HG03066 (cell line): Measurements from ENCODE around the gene NCF4.

Experiments
- ATAC-seq: cut with Tn5 transposase; IDR thresholded peaks from one replicate; pipeline ENCODE4 v1.9.1; 2021; ENCODE audit warnings: low read depth; ENCODE audit not compliant: unreplicated experiment

The NCF4 gene

GRCh38 chr22:36863979-36864378 is 3.2 kb downstream of the NCF4 start:
- no peak for ATAC-seq

- ATAC-seq = no peak
Measured at GRCh38 chr22:36864454-36865215, 3.8 kb downstream of the NCF4 start.

- ATAC-seq = no peak
Measured at GRCh38 chr22:36865346-36865745, 4.5 kb downstream of the NCF4 start.

GRCh38 chr22:36867695-36868094 is 6.9 kb downstream of the NCF4 start:
- no peak for ATAC-seq

GRCh38 chr22:36868546-36869181 is 7.9 kb downstream of the NCF4 start:
- no peak for ATAC-seq

- ATAC-seq = no peak
Measured at GRCh38 chr22:36870250-36870649, 9.4 kb downstream of the NCF4 start.

GRCh38 chr22:36871669-36872081 is 10.9 kb downstream of the NCF4 start:
- no peak for ATAC-seq

GRCh38 chr22:36872084-36872483 is 11.3 kb downstream of the NCF4 start:
- no peak for ATAC-seq

GRCh38 chr22:36872866-36873498 is 12.2 kb downstream of the NCF4 start:
- ATAC-seq = no peak

- no peak for ATAC-seq
Measured at GRCh38 chr22:36873614-36874308, 13.0 kb downstream of the NCF4 start.

GRCh38 chr22:36874309-36874696 is 13.5 kb downstream of the NCF4 start:
- ATAC-seq = no peak

- ATAC-seq = no peak
Measured at GRCh38 chr22:36874736-36875135, 13.9 kb downstream of the NCF4 start.

- no peak for ATAC-seq
Measured at GRCh38 chr22:36875741-36876140, 14.9 kb downstream of the NCF4 start.

GRCh38 chr22:36879775-36880174 is 19.0 kb downstream of the NCF4 start:
- ATAC-seq = no peak

GRCh38 chr22:36881504-36882245 is 20.9 kb downstream of the NCF4 start:
- no peak for ATAC-seq

GRCh38 chr22:36884349-36885158 is 23.7 kb downstream of the NCF4 start:
- ATAC-seq = no peak

GRCh38 chr22:36885474-36885873 is 24.7 kb downstream of the NCF4 start:
- ATAC-seq = no peak

- ATAC-seq = no peak
Measured at GRCh38 chr22:36886016-36886415, 25.2 kb downstream of the NCF4 start.

GRCh38 chr22:36887162-36887561 is 26.4 kb downstream of the NCF4 start:
- no peak for ATAC-seq

GRCh38 chr22:36891646-36892045 is 30.8 kb downstream of the NCF4 start:
- no peak for ATAC-seq
